GM12878 (cell line): ENCODE measurements around the gene SIGLEC14.
"Not testable (repeated sequence)": the region's sequence is repeated elsewhere in the genome, so short reads cannot be mapped to it uniquely, and the experiment has no call there.

ENCODE experiments used
- BCL3 ChIP-seq: IDR thresholded peaks from 2 replicates; pipeline ENCODE4 v1.6.1; 2011; ENCODE audit warnings: borderline replicate concordance, low read depth, mild to moderate bottlenecking, moderate library complexity, low read length; ENCODE audit not compliant: insufficient read depth, poor library complexity, severe bottlenecking
- FOXK2 ChIP-seq: fragments of 450-650 bp; IDR thresholded peaks from 2 replicates; pipeline ENCODE4 v1.6.1; 2017; ENCODE audit warnings: mild to moderate bottlenecking, moderate library complexity
- GABPA ChIP-seq: IDR thresholded peaks from 2 replicates; pipeline ENCODE4 v1.6.1; 2014; ENCODE audit warnings: antibody characterized with exemption, low read depth, mild to moderate bottlenecking, inconsistent platforms
- JUND ChIP-seq: IDR thresholded peaks from 2 replicates; pipeline ENCODE4 v1.6.1; 2012; ENCODE audit warnings: low read depth, mild to moderate bottlenecking, low read length, improper control_type of control experiment, moderate library complexity
- MXI1 ChIP-seq: fragments of 150-350 bp; IDR thresholded peaks from 2 replicates; pipeline ENCODE4 v1.6.1; 2011; ENCODE audit warnings: low read depth, mild to moderate bottlenecking, inconsistent platforms, low read length, improper control_type of control experiment
- MYC ChIP-seq: IDR thresholded peaks from 2 replicates; pipeline ENCODE4 v1.6.1; 2011; ENCODE audit warnings: mild to moderate bottlenecking, low read length, moderate library complexity, inconsistent platforms; ENCODE audit not compliant: insufficient read depth, insufficient replicate concordance, insufficient read length, severe bottlenecking
- PAX8 ChIP-seq: fragments of 450-650 bp; IDR thresholded peaks from 2 replicates; pipeline ENCODE4 v1.6.1; 2017; ENCODE audit warnings: mild to moderate bottlenecking, moderate library complexity
- PML ChIP-seq: IDR thresholded peaks from 2 replicates; pipeline ENCODE4 v1.6.1; 2012; ENCODE audit warnings: low read length, inconsistent platforms
- SREBF1 ChIP-seq: IDR thresholded peaks from 2 replicates; pipeline ENCODE4 v1.6.1; 2012; ENCODE audit warnings: mild to moderate bottlenecking, low read length
- TAF1 ChIP-seq: IDR thresholded peaks from 2 replicates; pipeline ENCODE4 v1.6.1; 2011; ENCODE audit warnings: mild to moderate bottlenecking, low read depth, low read length, borderline replicate concordance
- TCF12 ChIP-seq: IDR thresholded peaks from 2 replicates; pipeline ENCODE4 v1.6.1; 2011; ENCODE audit warnings: low read depth, mild to moderate bottlenecking, low read length
- TF ChIP-seq, protein P1 (sequence below), 3 experiments: IDR thresholded peaks in 2 of 3; conservative IDR thresholded peaks in 1 of 3; 2 replicates each; pipeline ENCODE4 v1.5.1; 2011; ENCODE audit warnings: low read depth in 3 of 3, low read length in 3 of 3, mild to moderate bottlenecking in 3 of 3, control low read depth in 2 of 3, moderate library complexity in 2 of 3, inconsistent platforms in 1 of 3, mixed read lengths in 1 of 3; ENCODE audit not compliant: control insufficient read depth in 2 of 3, insufficient read depth in 1 of 3; ENCODE audit errors: extremely low read depth in 1 of 3

GRCh38 chr19:51675911-51676565 lies 29.4 kb upstream of the SIGLEC14 start:
- TF ChIP-seq FOXK2, GABPA, JUND, BCL3, PML, MYC, PAX8, TAF1, SREBF1, MXI1, TCF12: not testable (repeated sequence)
- TF ChIP-seq, protein P1, sequence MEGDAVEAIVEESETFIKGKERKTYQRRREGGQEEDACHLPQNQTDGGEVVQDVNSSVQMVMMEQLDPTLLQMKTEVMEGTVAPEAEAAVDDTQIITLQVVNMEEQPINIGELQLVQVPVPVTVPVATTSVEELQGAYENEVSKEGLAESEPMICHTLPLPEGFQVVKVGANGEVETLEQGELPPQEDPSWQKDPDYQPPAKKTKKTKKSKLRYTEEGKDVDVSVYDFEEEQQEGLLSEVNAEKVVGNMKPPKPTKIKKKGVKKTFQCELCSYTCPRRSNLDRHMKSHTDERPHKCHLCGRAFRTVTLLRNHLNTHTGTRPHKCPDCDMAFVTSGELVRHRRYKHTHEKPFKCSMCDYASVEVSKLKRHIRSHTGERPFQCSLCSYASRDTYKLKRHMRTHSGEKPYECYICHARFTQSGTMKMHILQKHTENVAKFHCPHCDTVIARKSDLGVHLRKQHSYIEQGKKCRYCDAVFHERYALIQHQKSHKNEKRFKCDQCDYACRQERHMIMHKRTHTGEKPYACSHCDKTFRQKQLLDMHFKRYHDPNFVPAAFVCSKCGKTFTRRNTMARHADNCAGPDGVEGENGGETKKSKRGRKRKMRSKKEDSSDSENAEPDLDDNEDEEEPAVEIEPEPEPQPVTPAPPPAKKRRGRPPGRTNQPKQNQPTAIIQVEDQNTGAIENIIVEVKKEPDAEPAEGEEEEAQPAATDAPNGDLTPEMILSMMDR (IDR thresholded peaks at IDR 0.05 in 2 of 3, conservative IDR thresholded peaks at IDR 0.05 in 1 of 3; ENCODE audit: control insufficient read depth in 2 of 3, extremely low read depth in 1 of 3, insufficient read depth in 1 of 3, low read depth in 3 of 3, low read length in 3 of 3): peak; percentile 14 to 32 (median 20); a peak in 4 of 6 replicates
